Neural progenitor cell (in vitro differentiated cells): ENCODE data around the gene MRGPRG. TPM values are rescaled to one million over a fixed set of nuclear protein-coding genes. Genes with fewer than 3 reads are reported as not detected.
A peak's percentile ranks its signal among the peaks of the same experiment; 100 is the strongest.

Experiments
- DNase-seq: peaks from one replicate; pipeline ENCODE4 v3.0.0-alpha.2; 2016; ENCODE audit warnings: low spot score
- H2AFZ ChIP-seq: fragments of 200-600 bp; sonication (generic); replicated peaks from 2 replicates; pipeline ENCODE4 v1.6.1; 2016; ENCODE audit warnings: antibody characterized with exemption
- H3F3A ChIP-seq: fragments of 200-600 bp; sonication (generic); 2 replicates; pipeline ENCODE4 v1.6.1; 2016; ENCODE audit warnings: antibody characterized with exemption, low read depth
- H3K27ac ChIP-seq: fragments of 200-600 bp; sonication (generic); 2 replicates; pipeline ENCODE4 v1.5.1; 2016; ENCODE audit warnings: mild to moderate bottlenecking
- H3K27me3 ChIP-seq: fragments of 200-600 bp; sonication (generic); 2 replicates; pipeline ENCODE4 v1.6.1; 2016; ENCODE audit warnings: mild to moderate bottlenecking, moderate library complexity
- H3K36me3 ChIP-seq: fragments of 200-600 bp; sonication (generic); 2 replicates; pipeline ENCODE4 v1.5.1; 2016
- H3K4me1 ChIP-seq: fragments of 200-600 bp; sonication (generic); 2 replicates; pipeline ENCODE4 v1.6.1; 2016; ENCODE audit warnings: mixed run types
- H3K4me2 ChIP-seq: fragments of 200-600 bp; sonication (generic); 2 replicates; pipeline ENCODE4 v1.6.1; 2016
- H3K4me3 ChIP-seq: fragments of 200-600 bp; sonication (generic); 2 replicates; pipeline ENCODE4 v1.5.1; 2016
- H3K79me2 ChIP-seq: fragments of 200-600 bp; sonication (generic); 2 replicates; pipeline ENCODE4 v1.6.1; 2016; ENCODE audit warnings: low read depth
- H3K9ac ChIP-seq: fragments of 200-600 bp; sonication (generic); 2 replicates; pipeline ENCODE4 v1.6.1; 2016
- H3K9me3 ChIP-seq: fragments of 200-600 bp; sonication (generic); 2 replicates; pipeline ENCODE4 v1.5.1; 2016; ENCODE audit warnings: low read depth
- H4K20me1 ChIP-seq: fragments of 200-600 bp; sonication (generic); 2 replicates; pipeline ENCODE4 v1.6.1; 2016; ENCODE audit warnings: low read depth
- H3K27ac Mint-ChIP-seq: 3 replicates; pipeline ENCODE4 v1.8.0; 2021; ENCODE audit warnings: mixed read lengths
- H3K27me3 Mint-ChIP-seq: 2 replicates; pipeline ENCODE4 v1.8.0; 2022; ENCODE audit warnings: low read depth, mild to moderate bottlenecking, inconsistent platforms, moderate library complexity, mixed read lengths; ENCODE audit not compliant: insufficient read depth
- H3K36me3 Mint-ChIP-seq: 3 replicates; pipeline ENCODE4 v1.8.0; 2021; ENCODE audit warnings: mixed read lengths
- H3K4me1 Mint-ChIP-seq: 3 replicates; pipeline ENCODE4 v1.8.0; 2021; ENCODE audit warnings: mixed read lengths
- H3K4me3 Mint-ChIP-seq: 3 replicates; pipeline ENCODE4 v1.8.0; 2021; ENCODE audit warnings: mild to moderate bottlenecking, moderate library complexity, mixed read lengths
- H3K9me3 Mint-ChIP-seq: 3 replicates; pipeline ENCODE4 v1.8.0; 2020; ENCODE audit warnings: mixed read lengths
- EZH2 ChIP-seq: fragments of 200-600 bp; sonication (generic); IDR thresholded peaks from 2 replicates; pipeline ENCODE4 v1.6.1; 2017; ENCODE audit warnings: antibody characterized with exemption, mild to moderate bottlenecking, moderate library complexity
- EZH2phosphoT487 ChIP-seq: fragments of 200-600 bp; sonication (generic); IDR thresholded peaks from 2 replicates; pipeline ENCODE4 v1.6.1; 2017; ENCODE audit warnings: antibody characterized with exemption
- total RNA-seq: library from RNA; depleted of rRNA; stranded (reverse); fragments of >200 nt; gene quantifications from 2 replicates; pipeline ENCODE4 v1.2.3, GENCODE V29; 2015; ENCODE audit warnings: low replicate concordance
- TF ChIP-seq, protein P1 (sequence below): fragments of 200-600 bp; sonication (generic); IDR thresholded peaks from 2 replicates; pipeline ENCODE4 v1.5.1; 2017; ENCODE audit warnings: antibody characterized with exemption, mild to moderate bottlenecking

MRGPRG gene
- total RNA-seq, 1 donor from 2014 or later: not detected

DNA sequence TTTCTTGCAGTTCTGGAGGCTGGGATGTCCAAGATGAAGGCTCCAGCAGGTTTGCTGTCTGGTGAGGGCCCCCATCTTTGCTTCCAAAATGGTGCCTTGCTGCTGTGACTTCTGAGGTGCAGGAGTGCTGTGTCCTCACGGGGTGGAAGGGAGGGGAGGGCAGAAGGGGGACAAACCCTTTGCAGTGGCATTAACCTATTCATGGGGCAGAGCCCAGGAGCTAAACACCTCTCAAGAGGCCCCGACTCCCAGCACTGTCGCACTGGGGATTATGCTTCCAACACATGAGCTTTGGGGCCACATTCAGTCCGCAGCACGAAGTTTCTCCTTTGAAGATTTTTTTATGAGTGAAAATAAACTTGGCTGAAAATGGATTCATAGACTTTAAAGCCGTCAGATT lies 28.0 kb downstream of the MRGPRG start:
- peaks cover 5% of the 10 kb centered on the region for H3K27me3 Mint-ChIP-seq
- no peak for DNase-seq
- TF ChIP-seq, protein P1, sequence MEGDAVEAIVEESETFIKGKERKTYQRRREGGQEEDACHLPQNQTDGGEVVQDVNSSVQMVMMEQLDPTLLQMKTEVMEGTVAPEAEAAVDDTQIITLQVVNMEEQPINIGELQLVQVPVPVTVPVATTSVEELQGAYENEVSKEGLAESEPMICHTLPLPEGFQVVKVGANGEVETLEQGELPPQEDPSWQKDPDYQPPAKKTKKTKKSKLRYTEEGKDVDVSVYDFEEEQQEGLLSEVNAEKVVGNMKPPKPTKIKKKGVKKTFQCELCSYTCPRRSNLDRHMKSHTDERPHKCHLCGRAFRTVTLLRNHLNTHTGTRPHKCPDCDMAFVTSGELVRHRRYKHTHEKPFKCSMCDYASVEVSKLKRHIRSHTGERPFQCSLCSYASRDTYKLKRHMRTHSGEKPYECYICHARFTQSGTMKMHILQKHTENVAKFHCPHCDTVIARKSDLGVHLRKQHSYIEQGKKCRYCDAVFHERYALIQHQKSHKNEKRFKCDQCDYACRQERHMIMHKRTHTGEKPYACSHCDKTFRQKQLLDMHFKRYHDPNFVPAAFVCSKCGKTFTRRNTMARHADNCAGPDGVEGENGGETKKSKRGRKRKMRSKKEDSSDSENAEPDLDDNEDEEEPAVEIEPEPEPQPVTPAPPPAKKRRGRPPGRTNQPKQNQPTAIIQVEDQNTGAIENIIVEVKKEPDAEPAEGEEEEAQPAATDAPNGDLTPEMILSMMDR: no peak
- TF ChIP-seq EZH2phosphoT487: no peak
- TF ChIP-seq EZH2: no peak

DNA sequence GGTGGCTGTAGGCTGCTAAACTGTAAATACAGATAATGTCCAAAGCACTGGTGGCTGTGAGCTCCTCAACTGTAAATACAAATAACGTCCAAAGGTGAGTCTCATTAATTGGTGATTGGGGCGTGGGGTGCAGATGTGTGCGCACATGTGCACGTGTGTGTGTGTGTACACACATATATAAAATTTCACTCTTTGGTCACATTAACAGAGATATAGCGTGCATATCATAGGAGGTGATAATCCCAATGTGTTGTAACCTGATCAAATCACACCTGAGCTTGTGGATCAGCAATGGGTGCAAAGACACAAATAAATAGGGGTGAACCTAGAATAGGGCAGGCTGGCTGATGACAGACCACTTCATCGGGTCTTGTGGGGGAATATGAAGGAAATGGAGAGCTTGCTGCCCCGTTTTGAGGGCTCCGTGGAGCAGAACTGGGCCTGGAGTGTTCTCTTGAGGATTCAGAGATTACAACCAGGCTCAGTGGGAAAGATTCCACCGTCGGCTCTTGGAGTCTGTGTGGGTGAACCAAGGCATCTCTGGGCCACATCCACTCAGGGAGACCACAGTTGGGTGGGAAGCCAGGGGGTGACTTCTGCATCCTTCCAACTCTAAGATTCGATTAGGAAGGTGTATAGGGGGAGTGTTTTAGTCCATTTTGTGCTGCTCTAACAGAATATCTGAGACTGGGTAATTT lies 28.6 kb downstream of the MRGPRG start:
- peak overlapping the region; percentile 67 for H3K4me3 Mint-ChIP-seq
- Histone ChIP-seq H3K9me3 (no peaks in the 10 kb centered on the region), H3K4me3 (no peak overlapping the region), H3K27me3 (no peaks in the 10 kb centered on the region), H3K36me3 (no peaks in the 10 kb centered on the region), H3K79me2 (no peaks in the 10 kb centered on the region), H4K20me1 (no peaks in the 10 kb centered on the region), H3F3A (peaks cover 16% of the 10 kb centered on the region), H3K9ac (no peak overlapping the region), H3K4me1 (peaks cover 26% of the 10 kb centered on the region), H3K4me2 (peak overlapping the region; percentile 65), H3K27ac (no peak overlapping the region), H2AFZ (no peak overlapping the region)
- peak overlapping the region; percentile 78 for H3K27ac Mint-ChIP-seq
- no peaks in the 10 kb centered on the region for H3K9me3 Mint-ChIP-seq
- TF ChIP-seq, protein P1: no peak
- TF ChIP-seq EZH2: no peak
- H3K27me3 Mint-ChIP-seq: peaks cover 6% of the 10 kb centered on the region
- H3K4me1 Mint-ChIP-seq: peaks cover 39% of the 10 kb centered on the region
- H3K36me3 Mint-ChIP-seq: no peaks in the 10 kb centered on the region
- no peak for DNase-seq

More for the DNA sequence above, 28.0 kb downstream of the MRGPRG start:
- Histone ChIP-seq H3K4me2 (no peak overlapping the region), H2AFZ (no peak overlapping the region), H3K27ac (no peak overlapping the region), H3K27me3 (no peaks in the 10 kb centered on the region), H3K36me3 (no peaks in the 10 kb centered on the region), H3K79me2 (no peaks in the 10 kb centered on the region), H3K9ac (no peak overlapping the region), H3K4me3 (no peak overlapping the region), H3F3A (peaks cover 16% of the 10 kb centered on the region), H4K20me1 (no peaks in the 10 kb centered on the region), H3K4me1 (peaks cover 26% of the 10 kb centered on the region), H3K9me3 (no peaks in the 10 kb centered on the region)
- H3K4me3 Mint-ChIP-seq: no peak overlapping the region
- H3K4me1 Mint-ChIP-seq: peaks cover 39% of the 10 kb centered on the region
- no peaks in the 10 kb centered on the region for H3K36me3 Mint-ChIP-seq
- no peaks in the 10 kb centered on the region for H3K9me3 Mint-ChIP-seq
- H3K27ac Mint-ChIP-seq: no peak overlapping the region

DNA sequence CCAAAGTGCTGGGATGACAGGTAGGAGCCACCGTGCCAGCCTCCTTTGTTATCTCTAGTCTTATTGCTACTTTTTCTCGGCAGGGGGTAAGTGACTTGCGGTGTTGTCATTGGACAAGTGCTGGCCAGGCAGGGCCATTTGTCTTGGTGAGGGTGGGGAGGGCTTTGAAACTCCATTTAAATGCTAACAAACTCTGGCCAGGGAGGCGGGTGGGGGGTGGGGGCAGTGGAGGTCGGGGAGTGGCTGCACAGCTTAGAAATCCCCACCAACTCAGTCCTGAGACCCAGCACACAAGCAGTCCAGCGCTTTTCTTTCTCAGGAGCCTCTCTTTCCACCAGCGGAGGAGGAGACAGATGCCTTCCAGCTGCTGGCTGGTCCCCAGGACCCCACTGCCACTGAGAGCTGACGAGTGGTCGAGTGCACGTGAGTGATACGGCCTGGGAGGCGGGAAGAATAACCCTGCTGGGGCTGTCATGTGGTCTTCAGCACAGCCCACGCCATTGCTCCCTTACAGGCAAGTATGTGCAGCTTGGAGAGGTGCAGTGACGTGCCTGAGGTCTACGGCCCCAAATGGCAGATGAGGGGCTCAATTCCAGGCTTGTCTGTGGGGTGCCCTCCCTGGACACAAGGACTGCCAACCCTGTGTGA lies 29.3 kb downstream of the MRGPRG start:
- H3K4me1 ChIP-seq: peaks cover 26% of the 10 kb centered on the region

More for the DNA sequence above, 29.3 kb downstream of the MRGPRG start:
- H3K4me3 ChIP-seq: no peak overlapping the region
- H3K9me3 Mint-ChIP-seq: no peaks in the 10 kb centered on the region
- no peak for TF ChIP-seq EZH2phosphoT487
- TF ChIP-seq EZH2: no peak
- TF ChIP-seq, protein P1: no peak
- H3K79me2 ChIP-seq: no peaks in the 10 kb centered on the region
- no peaks in the 10 kb centered on the region for H3K9me3 ChIP-seq
- no peak overlapping the region for H3K27ac Mint-ChIP-seq
- H2AFZ ChIP-seq: peak overlapping the region; percentile 64
- H4K20me1 ChIP-seq: no peaks in the 10 kb centered on the region
- no peaks in the 10 kb centered on the region for H3K36me3 Mint-ChIP-seq
- H3F3A ChIP-seq: peaks cover 16% of the 10 kb centered on the region
- peak overlapping the region; percentile 65 for H3K4me2 ChIP-seq
- peaks cover 39% of the 10 kb centered on the region for H3K4me1 Mint-ChIP-seq
- no peak overlapping the region for H3K27ac ChIP-seq
- no peaks in the 10 kb centered on the region for H3K27me3 ChIP-seq
- H3K4me3 Mint-ChIP-seq: no peak overlapping the region
- peaks cover 9% of the 10 kb centered on the region for H3K27me3 Mint-ChIP-seq
- no peak overlapping the region for H3K9ac ChIP-seq
- DNase-seq: peak; percentile 73
- no peaks in the 10 kb centered on the region for H3K36me3 ChIP-seq
